Fibroblast of pulmonary artery (primary cell): ENCODE measurements around the gene RIPK4.

Experiments used
- DNase-seq: peaks from one replicate; pipeline ENCODE4 v3.0.0-alpha.2; 2010; ENCODE audit warnings: low read depth
- H3K4me3 ChIP-seq: replicated peaks from 2 replicates; pipeline ENCODE4 v1.5.1; 2011; ENCODE audit warnings: low read depth, mild to moderate bottlenecking, control low read depth, low read length, moderate library complexity
- CTCF ChIP-seq: IDR thresholded peaks from 2 replicates; pipeline ENCODE4 v1.5.1; 2011; ENCODE audit warnings: mild to moderate bottlenecking, control low read depth, low read length, inconsistent platforms; ENCODE audit errors: missing control alignments

Gene RIPK4

GRCh38 chr21:41783476-41784180, 16.8 kb upstream of the RIPK4 start:
- H3K4me3 ChIP-seq = no peak overlapping the region
- DNase-seq = no peak
- TF ChIP-seq CTCF = no peak

GRCh38 chr21:41781050-41781410, 14.2 kb upstream of the RIPK4 start:
- no peak for TF ChIP-seq CTCF
- no peak overlapping the region for H3K4me3 ChIP-seq
- DNase-seq = no peak

GRCh38 chr21:41780337-41781049, 13.6 kb upstream of the RIPK4 start:
- no peak overlapping the region for H3K4me3 ChIP-seq
- DNase-seq = no peak
- TF ChIP-seq CTCF = no peak

GRCh38 chr21:41779659-41780058, 12.8 kb upstream of the RIPK4 start:
- H3K4me3 ChIP-seq = no peak overlapping the region
- no peak for TF ChIP-seq CTCF
- DNase-seq = no peak

GRCh38 chr21:41778930-41779600, 12.2 kb upstream of the RIPK4 start:
- no peak overlapping the region for H3K4me3 ChIP-seq
- DNase-seq = no peak
- no peak for TF ChIP-seq CTCF

- DNase-seq = peak; percentile 91
- peak; percentile 94 for TF ChIP-seq CTCF
- no peak overlapping the region for H3K4me3 ChIP-seq
Observed at GRCh38 chr21:41777951-41778815, 11.3 kb upstream of the RIPK4 start.
